ENCODE data around the gene AFF1. TPM values are rescaled to one million over a fixed set of nuclear protein-coding genes. Genes with fewer than 3 reads are reported as not detected.
"Not testable (repeated sequence)": the region's sequence is repeated elsewhere in the genome, so short reads cannot be mapped to it uniquely, and the experiment has no call there.

Gene AFF1
- polyA plus RNA-seq, 1 donor = 28.8 TPM

- no peak for DNase-seq
These were observed 123.1 kb downstream of the AFF1 start for GRCh38 chr4:87057835-87058355.

GRCh38 chr4:87058356-87059073 is 123.7 kb downstream of the AFF1 start:
- no peak for DNase-seq

GRCh38 chr4:87060957-87061356 is 126.1 kb downstream of the AFF1 start:
- no peak for DNase-seq

- no peak for DNase-seq
These were observed 130.2 kb downstream of the AFF1 start for GRCh38 chr4:87065021-87065420.

- DNase-seq = no peak
These were observed 131.8 kb downstream of the AFF1 start for GRCh38 chr4:87066403-87067123.

- DNase-seq = no peak
These were observed 132.5 kb downstream of the AFF1 start for GRCh38 chr4:87067124-87067885.

GRCh38 chr4:87068583-87069021 is 133.8 kb downstream of the AFF1 start:
- DNase-seq = peak; percentile 68

- DNase-seq = no peak
These were observed 134.4 kb downstream of the AFF1 start for GRCh38 chr4:87069037-87069742.

- DNase-seq = no peak
These were observed 136.6 kb downstream of the AFF1 start for GRCh38 chr4:87071401-87071800.

- DNase-seq = not testable (repeated sequence)
These were observed 137.7 kb downstream of the AFF1 start for GRCh38 chr4:87072545-87072944.

- peak; percentile 36 for DNase-seq
These were observed 138.6 kb downstream of the AFF1 start for GRCh38 chr4:87073199-87074120.

- no peak for DNase-seq
These were observed 139.3 kb downstream of the AFF1 start for GRCh38 chr4:87074121-87074488.

GRCh38 chr4:87075876-87076275 is 141.1 kb downstream of the AFF1 start:
- DNase-seq = no peak

GRCh38 chr4:87076690-87077358 is 142.0 kb downstream of the AFF1 start:
- DNase-seq = no peak

- no peak for DNase-seq
These were observed 143.2 kb downstream of the AFF1 start for GRCh38 chr4:87077914-87078585.

- no peak for DNase-seq
These were observed 144.2 kb downstream of the AFF1 start for GRCh38 chr4:87078987-87079486.

GRCh38 chr4:87079967-87080366 is 145.2 kb downstream of the AFF1 start:
- no peak for DNase-seq

GRCh38 chr4:87080462-87080861 is 145.7 kb downstream of the AFF1 start:
- DNase-seq = no peak

- no peak for DNase-seq
These were observed 147.0 kb downstream of the AFF1 start for GRCh38 chr4:87081826-87082225.

GRCh38 chr4:87085732-87086131 is 150.9 kb downstream of the AFF1 start:
- DNase-seq = not testable (repeated sequence)
